ENCODE measurements around the gene IL23R. TPM values are rescaled to one million over a fixed set of nuclear protein-coding genes. Genes with fewer than 3 reads are reported as not detected.

The IL23R gene
- total RNA-seq, 1 donor from 2014 or later: not detected

DNA sequence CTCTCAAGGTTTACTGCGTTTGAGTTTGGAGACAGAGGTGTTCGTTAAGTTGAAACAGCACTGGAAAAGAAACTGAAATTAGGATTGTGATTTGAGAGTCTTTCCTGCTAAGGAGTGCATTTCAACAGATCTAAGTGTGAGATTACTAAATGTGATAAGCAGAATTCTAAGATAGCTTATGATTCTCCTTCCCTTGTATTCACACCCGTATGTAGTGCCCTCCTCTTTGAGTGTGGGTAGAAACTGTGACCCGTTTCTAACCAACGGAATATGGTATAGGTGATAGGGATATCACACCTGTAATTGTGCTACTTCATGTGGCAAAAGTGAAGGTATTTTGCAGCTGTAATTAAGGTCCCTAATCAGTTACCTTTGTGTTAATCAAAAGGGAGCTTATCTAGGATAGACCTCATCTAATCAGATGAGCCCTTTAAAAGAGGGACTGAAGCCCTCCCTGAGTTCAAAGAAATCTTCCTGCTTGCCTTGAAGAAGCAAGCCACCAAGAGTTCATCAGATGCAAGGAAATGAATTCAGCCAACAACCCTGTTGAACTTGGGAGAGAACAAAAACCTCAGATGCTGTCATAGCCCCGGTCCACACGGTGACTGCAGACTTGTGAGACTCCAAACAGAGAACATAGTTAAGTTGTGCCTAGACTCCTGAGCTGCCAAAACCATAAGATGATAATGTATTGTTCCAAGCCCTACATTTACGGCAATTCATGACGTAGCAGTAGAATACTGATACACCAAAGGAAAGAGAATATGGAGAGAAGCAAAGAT is 128.8 kb downstream of the IL23R start:
- peaks cover 6% of the 10 kb centered on the region for H3K9me3 Mint-ChIP-seq (ENCODE audit: unreplicated experiment)
- Histone ChIP-seq H3K27ac (ENCODE audit: low read depth, low read length) (no peak overlapping the region), H3K4me1 (ENCODE audit: insufficient read depth, low read length) (no peaks in the 10 kb centered on the region), H2AFZ (ENCODE audit: low read depth, low read length) (no peak overlapping the region), H3K27me3 (ENCODE audit: insufficient read depth, low read length) (no peaks in the 10 kb centered on the region), H3K4me2 (ENCODE audit: low read length) (no peak overlapping the region), H3K79me2 (ENCODE audit: insufficient read depth, low read length) (no peaks in the 10 kb centered on the region), H3K36me3 (ENCODE audit: insufficient read depth, low read length) (no peaks in the 10 kb centered on the region), H3K9me3 (ENCODE audit: insufficient read depth, low read depth, low read length) (no peaks in the 10 kb centered on the region), H3K4me3 (ENCODE audit: insufficient read depth, low read depth, low read length) (no peak overlapping the region), H3K9ac (ENCODE audit: low read length) (no peak overlapping the region), H4K20me1 (ENCODE audit: insufficient read depth, low read length) (no peaks in the 10 kb centered on the region)
- H3K4me3 Mint-ChIP-seq (ENCODE audit: unreplicated experiment): no peak overlapping the region
- DNase-seq (ENCODE audit: low read depth) (no peak), FAIRE-seq (no peak)
- TF ChIP-seq, protein P1, sequence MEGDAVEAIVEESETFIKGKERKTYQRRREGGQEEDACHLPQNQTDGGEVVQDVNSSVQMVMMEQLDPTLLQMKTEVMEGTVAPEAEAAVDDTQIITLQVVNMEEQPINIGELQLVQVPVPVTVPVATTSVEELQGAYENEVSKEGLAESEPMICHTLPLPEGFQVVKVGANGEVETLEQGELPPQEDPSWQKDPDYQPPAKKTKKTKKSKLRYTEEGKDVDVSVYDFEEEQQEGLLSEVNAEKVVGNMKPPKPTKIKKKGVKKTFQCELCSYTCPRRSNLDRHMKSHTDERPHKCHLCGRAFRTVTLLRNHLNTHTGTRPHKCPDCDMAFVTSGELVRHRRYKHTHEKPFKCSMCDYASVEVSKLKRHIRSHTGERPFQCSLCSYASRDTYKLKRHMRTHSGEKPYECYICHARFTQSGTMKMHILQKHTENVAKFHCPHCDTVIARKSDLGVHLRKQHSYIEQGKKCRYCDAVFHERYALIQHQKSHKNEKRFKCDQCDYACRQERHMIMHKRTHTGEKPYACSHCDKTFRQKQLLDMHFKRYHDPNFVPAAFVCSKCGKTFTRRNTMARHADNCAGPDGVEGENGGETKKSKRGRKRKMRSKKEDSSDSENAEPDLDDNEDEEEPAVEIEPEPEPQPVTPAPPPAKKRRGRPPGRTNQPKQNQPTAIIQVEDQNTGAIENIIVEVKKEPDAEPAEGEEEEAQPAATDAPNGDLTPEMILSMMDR (IDR thresholded peaks at IDR 0.05; ENCODE audit: insufficient read depth, low read depth, low read length): no peak
- TF ChIP-seq EZH2 (IDR thresholded peaks at IDR 0.05; ENCODE audit: insufficient read depth, low read length): no peak
- no peak overlapping the region for H3K27ac Mint-ChIP-seq (ENCODE audit: unreplicated experiment)
- no peaks in the 10 kb centered on the region for H3K36me3 Mint-ChIP-seq (ENCODE audit: low read depth, unreplicated experiment)
- H3K4me1 Mint-ChIP-seq (ENCODE audit: low read depth, unreplicated experiment): no peaks in the 10 kb centered on the region
- no peaks in the 10 kb centered on the region for H3K27me3 Mint-ChIP-seq (ENCODE audit: low read depth, unreplicated experiment)

DNA sequence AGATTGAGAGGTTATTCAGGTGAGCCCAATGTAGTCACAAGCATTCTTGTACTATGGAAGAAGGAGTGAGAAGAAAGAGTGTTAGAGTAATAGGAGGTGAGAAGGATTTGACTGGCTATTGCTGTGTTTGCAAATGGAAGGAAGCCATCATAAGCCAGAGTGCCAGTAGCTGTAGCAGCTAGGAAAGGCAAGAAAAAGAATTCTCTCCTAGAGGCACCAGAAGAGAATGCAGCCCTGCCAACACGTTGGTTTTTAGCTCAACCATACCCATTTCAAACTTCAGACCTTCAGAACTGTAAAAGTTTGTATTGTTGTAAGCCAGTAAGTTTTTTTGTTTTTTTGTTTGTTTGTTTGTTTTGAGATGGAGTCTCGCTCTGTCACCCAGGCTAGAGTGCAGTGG is 132.5 kb downstream of the IL23R start:
- no peak for TF ChIP-seq EZH2 (IDR thresholded peaks at IDR 0.05; ENCODE audit: insufficient read depth, low read length)
- TF ChIP-seq, protein P1 (IDR thresholded peaks at IDR 0.05; ENCODE audit: insufficient read depth, low read depth, low read length): peak; percentile 4

DNA sequence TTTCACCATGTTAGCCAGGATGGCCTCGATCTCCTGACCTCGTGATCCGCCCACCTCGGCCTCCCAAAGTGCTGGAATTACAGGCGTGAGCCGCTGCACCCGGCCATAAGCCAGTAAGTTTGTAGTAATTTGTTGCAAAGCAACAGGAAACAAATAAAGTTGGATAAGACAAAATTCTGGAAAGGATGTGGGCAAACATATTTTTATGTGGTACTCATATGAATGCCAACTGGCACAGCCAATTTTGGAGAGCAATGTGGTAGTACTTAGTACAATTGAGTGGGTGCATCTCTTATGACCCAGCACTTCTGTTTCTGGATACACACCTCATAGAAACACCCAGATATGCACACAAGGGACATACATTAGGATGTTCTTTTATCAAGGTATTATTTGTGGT is 133.0 kb downstream of the IL23R start:
- no peak overlapping the region for H3K27ac Mint-ChIP-seq (ENCODE audit: unreplicated experiment)
- no peak for FAIRE-seq
- H3K36me3 Mint-ChIP-seq (ENCODE audit: low read depth, unreplicated experiment): no peaks in the 10 kb centered on the region
- Histone ChIP-seq H3K4me1 (ENCODE audit: insufficient read depth, low read length) (no peaks in the 10 kb centered on the region), H2AFZ (ENCODE audit: low read depth, low read length) (no peak overlapping the region), H3K9me3 (ENCODE audit: insufficient read depth, low read depth, low read length) (no peaks in the 10 kb centered on the region), H4K20me1 (ENCODE audit: insufficient read depth, low read length) (no peaks in the 10 kb centered on the region), H3K9ac (ENCODE audit: low read length) (no peak overlapping the region), H3K4me2 (ENCODE audit: low read length) (no peak overlapping the region), H3K4me3 (ENCODE audit: insufficient read depth, low read depth, low read length) (no peak overlapping the region), H3K27ac (ENCODE audit: low read depth, low read length) (no peak overlapping the region), H3K36me3 (ENCODE audit: insufficient read depth, low read length) (no peaks in the 10 kb centered on the region), H3K27me3 (ENCODE audit: insufficient read depth, low read length) (no peaks in the 10 kb centered on the region), H3K79me2 (ENCODE audit: insufficient read depth, low read length) (no peaks in the 10 kb centered on the region)
- no peak for DNase-seq (ENCODE audit: low read depth)
- H3K9me3 Mint-ChIP-seq (ENCODE audit: unreplicated experiment): no peaks in the 10 kb centered on the region
- no peak overlapping the region for H3K4me3 Mint-ChIP-seq (ENCODE audit: unreplicated experiment)
- TF ChIP-seq, protein P1 (IDR thresholded peaks at IDR 0.05; ENCODE audit: insufficient read depth, low read depth, low read length): no peak
- no peak for TF ChIP-seq EZH2 (IDR thresholded peaks at IDR 0.05; ENCODE audit: insufficient read depth, low read length)
- no peaks in the 10 kb centered on the region for H3K27me3 Mint-ChIP-seq (ENCODE audit: low read depth, unreplicated experiment)
- no peaks in the 10 kb centered on the region for H3K4me1 Mint-ChIP-seq (ENCODE audit: low read depth, unreplicated experiment)

More for the DNA sequence above, 132.5 kb downstream of the IL23R start:
- no peaks in the 10 kb centered on the region for H3K4me1 Mint-ChIP-seq (ENCODE audit: low read depth, unreplicated experiment)
- FAIRE-seq: no peak
- Histone ChIP-seq H3K4me2 (ENCODE audit: low read length) (no peak overlapping the region), H3K27me3 (ENCODE audit: insufficient read depth, low read length) (no peaks in the 10 kb centered on the region), H2AFZ (ENCODE audit: low read depth, low read length) (no peak overlapping the region), H3K36me3 (ENCODE audit: insufficient read depth, low read length) (no peaks in the 10 kb centered on the region), H3K9me3 (ENCODE audit: insufficient read depth, low read depth, low read length) (no peaks in the 10 kb centered on the region), H3K9ac (ENCODE audit: low read length) (no peak overlapping the region), H4K20me1 (ENCODE audit: insufficient read depth, low read length) (no peaks in the 10 kb centered on the region), H3K27ac (ENCODE audit: low read depth, low read length) (no peak overlapping the region), H3K4me3 (ENCODE audit: insufficient read depth, low read depth, low read length) (no peak overlapping the region), H3K79me2 (ENCODE audit: insufficient read depth, low read length) (no peaks in the 10 kb centered on the region), H3K4me1 (ENCODE audit: insufficient read depth, low read length) (no peaks in the 10 kb centered on the region)
- H3K27ac Mint-ChIP-seq (ENCODE audit: unreplicated experiment): no peak overlapping the region
- no peak for DNase-seq (ENCODE audit: low read depth)
- H3K9me3 Mint-ChIP-seq (ENCODE audit: unreplicated experiment): no peaks in the 10 kb centered on the region
- no peaks in the 10 kb centered on the region for H3K36me3 Mint-ChIP-seq (ENCODE audit: low read depth, unreplicated experiment)
- H3K27me3 Mint-ChIP-seq (ENCODE audit: low read depth, unreplicated experiment): no peaks in the 10 kb centered on the region
- H3K4me3 Mint-ChIP-seq (ENCODE audit: unreplicated experiment): no peak overlapping the region
